Suprapubic skin (tissue), 4 donors: ENCODE measurements around the gene HOXA5. TPM values are rescaled to one million over a fixed set of nuclear protein-coding genes. Genes with fewer than 3 reads are reported as not detected.

Source experiments
- DNase-seq, 2 donors: peaks; one replicate each; pipeline ENCODE4 v3.0.0-alpha.2; 2019; ENCODE audit warnings: low spot score in 2 of 2
- H3K27ac ChIP-seq: fragments of 200-600 bp; sonication (generic); one replicate; pipeline ENCODE4 v1.5.1; 2019
- H3K27me3 ChIP-seq: fragments of 200-600 bp; sonication (generic); one replicate; pipeline ENCODE4 v1.5.1; 2019
- H3K36me3 ChIP-seq: fragments of 200-600 bp; sonication (generic); one replicate; pipeline ENCODE4 v1.5.1; 2019
- H3K4me1 ChIP-seq: fragments of 200-600 bp; sonication (generic); one replicate; pipeline ENCODE4 v1.5.1; 2019
- H3K4me3 ChIP-seq: fragments of 200-600 bp; sonication (generic); one replicate; pipeline ENCODE4 v1.5.1; 2019; ENCODE audit warnings: mild to moderate bottlenecking
- H3K9me3 ChIP-seq: fragments of 200-600 bp; sonication (generic); one replicate; pipeline ENCODE4 v1.5.1; 2019
- EP300 ChIP-seq: sonication (generic); formaldehyde crosslinking; IDR thresholded peaks from one replicate; pipeline ENCODE4 v1.6.1; 2017; ENCODE audit warnings: antibody characterized with exemption
- POLR2A ChIP-seq, 2 donors: fragments of 450-650 bp; IDR thresholded peaks; one replicate each; pipeline ENCODE4 v1.6.1; 2017; ENCODE audit warnings: antibody characterized with exemption in 2 of 2, mild to moderate bottlenecking in 2 of 2, moderate library complexity in 2 of 2
- POLR2AphosphoS5 ChIP-seq, 3 donors: sonication (generic); formaldehyde crosslinking; IDR thresholded peaks; one replicate each; pipeline ENCODE4 v1.6.1; 2017; ENCODE audit warnings: antibody characterized with exemption in 3 of 3
- WGBS: methylation state at CpG from one replicate; pipeline ENCODE4 v1.1.5; 2018; 5-methylcytosine and 5-hydroxymethylcytosine counted together
- total RNA-seq, 4 donors: library from RNA; depleted of rRNA; stranded (reverse); fragments of >200 nt; gene quantifications; one replicate each; pipeline ENCODE4 v1.1.0, GENCODE V29; 2016
- TF ChIP-seq, protein P1 (sequence below), 2 donors: fragments of 200-600 bp in 1 of 2; fragments of 450-650 bp in 1 of 2; sonication (generic) in 1 of 2; IDR thresholded peaks; one replicate each; pipeline ENCODE4 v1.5.1; 2016 to 2019; ENCODE audit warnings: antibody characterized with exemption in 2 of 2, mild to moderate bottlenecking in 1 of 2, moderate library complexity in 1 of 2

The HOXA5 gene
- total RNA-seq, 4 donors from 2014 or later: 4.7 to 16.3 (median 14.6) TPM

GRCh38 chr7:27189997-27190748 lies 46.7 kb upstream of the HOXA5 start:
- peaks cover 45% of the 10 kb centered on the region for H3K4me1 ChIP-seq
- DNase-seq: peak; percentile 21 to 29
- H3K27me3 ChIP-seq: peaks cover 98% of the 10 kb centered on the region
- no peaks in the 10 kb centered on the region for H3K36me3 ChIP-seq
- H3K4me3 ChIP-seq: no peak overlapping the region
- no peaks in the 10 kb centered on the region for H3K9me3 ChIP-seq
- no peak overlapping the region for H3K27ac ChIP-seq
- WGBS: 75% methylated on average over 7 of the region's 7 CpGs
- TF ChIP-seq POLR2A (IDR thresholded peaks at IDR 0.05) (no peak), POLR2AphosphoS5 (IDR thresholded peaks at IDR 0.05) (no peak), EP300 (no peak)
- TF ChIP-seq, protein P1, sequence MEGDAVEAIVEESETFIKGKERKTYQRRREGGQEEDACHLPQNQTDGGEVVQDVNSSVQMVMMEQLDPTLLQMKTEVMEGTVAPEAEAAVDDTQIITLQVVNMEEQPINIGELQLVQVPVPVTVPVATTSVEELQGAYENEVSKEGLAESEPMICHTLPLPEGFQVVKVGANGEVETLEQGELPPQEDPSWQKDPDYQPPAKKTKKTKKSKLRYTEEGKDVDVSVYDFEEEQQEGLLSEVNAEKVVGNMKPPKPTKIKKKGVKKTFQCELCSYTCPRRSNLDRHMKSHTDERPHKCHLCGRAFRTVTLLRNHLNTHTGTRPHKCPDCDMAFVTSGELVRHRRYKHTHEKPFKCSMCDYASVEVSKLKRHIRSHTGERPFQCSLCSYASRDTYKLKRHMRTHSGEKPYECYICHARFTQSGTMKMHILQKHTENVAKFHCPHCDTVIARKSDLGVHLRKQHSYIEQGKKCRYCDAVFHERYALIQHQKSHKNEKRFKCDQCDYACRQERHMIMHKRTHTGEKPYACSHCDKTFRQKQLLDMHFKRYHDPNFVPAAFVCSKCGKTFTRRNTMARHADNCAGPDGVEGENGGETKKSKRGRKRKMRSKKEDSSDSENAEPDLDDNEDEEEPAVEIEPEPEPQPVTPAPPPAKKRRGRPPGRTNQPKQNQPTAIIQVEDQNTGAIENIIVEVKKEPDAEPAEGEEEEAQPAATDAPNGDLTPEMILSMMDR (IDR thresholded peaks at IDR 0.05): no peak

DNA sequence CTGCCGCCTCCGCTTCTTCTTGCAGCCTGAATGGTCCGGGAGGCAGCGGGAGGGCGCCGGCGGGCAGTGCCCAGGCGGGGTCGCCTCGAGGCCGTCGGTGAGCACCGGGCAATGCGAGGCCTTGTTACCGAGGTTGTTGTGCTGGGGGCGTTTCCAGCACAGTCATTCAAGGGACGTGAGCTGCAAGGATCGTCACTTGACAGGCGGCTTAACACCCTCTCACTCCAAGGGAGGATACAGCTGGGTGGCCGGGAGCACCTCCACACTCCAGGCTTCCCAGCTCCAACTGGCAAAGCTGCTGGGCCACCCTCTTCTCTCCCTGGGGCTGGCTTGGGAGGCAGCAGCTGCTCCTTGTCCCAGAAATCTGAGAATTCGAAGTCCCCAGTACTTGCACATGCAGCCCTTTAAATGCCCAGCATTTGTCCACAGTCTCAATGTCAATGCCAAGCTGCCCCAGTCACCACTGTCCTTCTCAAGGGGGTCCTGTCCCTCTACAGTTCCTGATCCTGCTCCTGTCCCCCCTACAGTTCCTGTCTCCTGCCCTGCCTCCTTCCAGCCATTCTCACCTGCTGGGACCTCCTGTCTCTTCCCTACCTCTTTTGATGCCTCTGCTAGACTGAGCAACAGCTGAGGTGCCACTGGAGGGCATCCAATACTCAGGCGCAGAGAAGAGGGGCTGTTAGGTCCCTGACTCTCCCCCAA lies 46.0 kb upstream of the HOXA5 start:
- Histone ChIP-seq H3K9me3 (no peaks in the 10 kb centered on the region), H3K27me3 (peaks cover 98% of the 10 kb centered on the region), H3K4me3 (peak overlapping the region; percentile 25), H3K27ac (no peak overlapping the region), H3K36me3 (no peaks in the 10 kb centered on the region), H3K4me1 (peaks cover 53% of the 10 kb centered on the region)
- TF ChIP-seq, protein P1 (IDR thresholded peaks at IDR 0.05): no peak
- no peak for TF ChIP-seq EP300
- TF ChIP-seq POLR2A (IDR thresholded peaks at IDR 0.05): no peak
- no peak for TF ChIP-seq POLR2AphosphoS5 (IDR thresholded peaks at IDR 0.05)
- DNase-seq: peak; percentile 59 to 74
- WGBS: 78% methylated on average over 4 of the region's 22 CpGs

DNA sequence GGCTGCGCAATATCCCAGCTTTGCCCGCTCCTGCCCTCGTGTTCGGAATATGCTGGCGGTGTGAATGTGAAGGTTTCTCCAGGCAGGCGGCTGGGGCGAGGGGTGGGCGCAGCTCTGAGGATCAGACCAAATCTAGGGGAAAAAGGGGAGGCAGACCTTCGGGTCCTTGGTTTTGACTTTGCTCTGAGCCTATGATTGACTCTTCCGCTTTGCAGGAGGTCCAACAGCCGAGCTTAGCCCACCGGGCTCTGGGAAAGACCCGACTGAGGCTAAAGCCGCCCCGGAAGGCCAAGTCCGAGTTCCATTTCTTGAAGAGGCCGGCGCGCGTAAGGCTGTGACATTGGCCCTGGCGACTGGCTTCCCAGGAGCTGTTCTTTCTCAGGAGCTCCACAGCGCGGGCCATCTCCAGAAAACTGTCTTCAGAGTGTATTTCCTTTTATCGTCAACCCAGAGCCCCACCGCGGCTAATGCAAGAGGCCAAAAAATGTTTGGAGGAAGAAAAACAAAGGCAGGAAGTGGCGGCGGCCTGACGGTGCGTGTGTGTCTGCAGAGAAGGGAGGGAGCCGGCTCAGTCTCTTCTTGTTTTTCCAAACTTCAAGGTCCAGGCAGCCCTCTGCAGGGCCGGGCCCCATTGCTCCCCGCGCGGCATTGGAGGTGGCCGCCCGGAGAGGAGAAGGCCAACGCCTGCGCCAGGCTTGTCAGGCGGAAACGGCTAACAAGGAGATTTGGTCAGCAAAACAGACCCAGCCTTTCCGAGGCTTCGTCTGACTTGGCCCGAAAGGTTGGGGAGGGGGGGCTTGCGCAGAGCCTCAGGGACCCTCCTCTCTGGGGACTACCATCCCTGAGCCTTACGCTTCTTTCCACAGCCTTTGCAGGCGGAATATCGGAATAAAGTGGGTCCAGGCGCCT lies 45.2 kb upstream of the HOXA5 start:
- Histone ChIP-seq H3K9me3 (no peaks in the 10 kb centered on the region), H3K4me1 (peaks cover 61% of the 10 kb centered on the region), H3K27me3 (peaks cover 98% of the 10 kb centered on the region), H3K4me3 (peak overlapping the region; percentile 25), H3K27ac (no peak overlapping the region), H3K36me3 (no peaks in the 10 kb centered on the region)
- TF ChIP-seq POLR2A (IDR thresholded peaks at IDR 0.05): no peak
- TF ChIP-seq, protein P1 (IDR thresholded peaks at IDR 0.05): no peak
- TF ChIP-seq EP300: no peak
- TF ChIP-seq POLR2AphosphoS5 (IDR thresholded peaks at IDR 0.05): no peak
- DNase-seq: peak in 1 of 2 donors; percentile 79
- WGBS: 38% methylated on average over 46 of the region's 49 CpGs

DNA sequence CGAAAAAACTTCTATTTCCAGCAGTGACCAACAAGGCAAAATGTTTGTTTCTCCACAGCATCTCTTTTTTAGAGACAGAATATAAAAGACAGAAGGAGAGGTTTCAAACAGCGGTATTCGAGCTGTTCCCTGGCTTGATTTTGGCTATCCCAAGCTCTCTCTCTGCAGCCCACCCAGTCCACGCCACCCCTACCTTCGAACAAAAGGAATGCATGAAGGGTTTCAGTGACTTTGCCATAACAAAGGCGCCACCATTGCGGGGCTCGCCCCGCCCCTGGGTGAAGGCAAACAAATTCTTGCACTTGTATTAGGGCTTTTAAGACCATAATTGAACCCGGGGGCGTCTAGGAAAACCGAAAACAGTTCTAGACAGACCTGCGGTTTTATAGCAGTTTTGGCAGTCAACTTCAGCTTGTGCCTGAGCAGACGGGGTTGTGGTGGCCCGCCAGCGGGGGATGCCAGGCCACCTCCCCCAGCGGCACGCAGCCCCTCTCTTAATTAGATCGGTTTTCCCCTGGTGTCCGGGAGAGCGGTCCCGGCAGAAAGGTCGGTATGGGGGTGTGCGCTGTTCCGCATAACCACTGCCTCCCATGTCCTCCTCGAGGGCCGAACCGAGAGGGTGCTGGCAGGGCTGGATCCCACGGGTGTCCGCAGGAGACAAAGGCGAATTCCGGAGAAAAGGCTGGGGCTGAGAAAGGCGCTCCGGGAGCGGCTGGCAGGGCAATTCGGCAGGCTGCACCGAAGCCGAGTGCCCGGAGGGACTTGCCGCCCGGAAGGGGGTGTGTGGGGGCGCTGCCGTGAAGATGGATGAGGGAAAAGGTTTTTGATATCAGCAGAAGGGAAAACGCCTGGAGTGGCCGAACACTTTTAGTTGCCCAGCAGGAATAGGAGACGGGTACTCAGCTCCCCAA lies 44.2 kb upstream of the HOXA5 start:
- H3K27me3 ChIP-seq: peaks cover 98% of the 10 kb centered on the region
- DNase-seq: peak; percentile 60 to 74
- H3K4me1 ChIP-seq: peaks cover 61% of the 10 kb centered on the region
- peak overlapping the region; percentile 25 for H3K4me3 ChIP-seq
- no peaks in the 10 kb centered on the region for H3K36me3 ChIP-seq
- no peaks in the 10 kb centered on the region for H3K9me3 ChIP-seq
- no peak overlapping the region for H3K27ac ChIP-seq
- TF ChIP-seq, protein P1 (IDR thresholded peaks at IDR 0.05): no peak
- TF ChIP-seq EP300 (no peak), POLR2AphosphoS5 (IDR thresholded peaks at IDR 0.05) (no peak), POLR2A (IDR thresholded peaks at IDR 0.05) (no peak)
- 38% methylated on average over 44 of the region's 46 CpGs for WGBS
